Mesenchymal stem cell (in vitro differentiated cells and primary cell): ENCODE results near the gene VIPR2.
"Not testable (repeated sequence)": the region's sequence is repeated elsewhere in the genome, so short reads cannot be mapped to it uniquely, and the experiment has no call there.

Source experiments
- DNase-seq: peaks from one replicate; pipeline ENCODE4 v3.0.0-alpha.2; 2013
- H2AFZ ChIP-seq: one replicate; pipeline ENCODE4 v1.6.1; 2013; ENCODE audit warnings: low read depth, mild to moderate bottlenecking, control low read depth, inconsistent platforms, low read length, moderate library complexity
- H2AK5ac ChIP-seq: 2 replicates; pipeline ENCODE4 v1.6.1; 2013; ENCODE audit warnings: low read length, moderate library complexity, mild to moderate bottlenecking, inconsistent platforms; ENCODE audit not compliant: severe bottlenecking
- H2BK120ac ChIP-seq: one replicate; pipeline ENCODE4 v1.6.1; 2013; ENCODE audit warnings: low read depth, mild to moderate bottlenecking, inconsistent platforms, low read length, moderate library complexity
- H2BK12ac ChIP-seq, 2 experiments: one replicate each; pipeline ENCODE4 v1.6.1; 2013; ENCODE audit warnings: inconsistent platforms in 2 of 2, low read length in 2 of 2, mild to moderate bottlenecking in 2 of 2, moderate library complexity in 2 of 2, control low read depth in 1 of 2
- H2BK15ac ChIP-seq: one replicate; pipeline ENCODE4 v1.6.1; 2013; ENCODE audit warnings: mild to moderate bottlenecking, low read depth, inconsistent platforms; ENCODE audit not compliant: poor library complexity, severe bottlenecking
- H2BK5ac ChIP-seq: 2 replicates; pipeline ENCODE4 v1.6.1; 2013; ENCODE audit warnings: low read depth, mild to moderate bottlenecking, low read length, control low read depth, inconsistent platforms; ENCODE audit not compliant: poor library complexity, severe bottlenecking
- H3K14ac ChIP-seq, 2 experiments: one replicate each; pipeline ENCODE4 v1.6.1; 2013; ENCODE audit warnings: inconsistent platforms in 2 of 2, low read length in 2 of 2, control low read depth in 1 of 2, mild to moderate bottlenecking in 1 of 2, moderate library complexity in 1 of 2
- H3K18ac ChIP-seq, 2 experiments: one replicate each; pipeline ENCODE4 v1.6.1; 2013; ENCODE audit warnings: inconsistent platforms in 2 of 2, low read length in 2 of 2, control low read depth in 1 of 2, low read depth in 1 of 2, mild to moderate bottlenecking in 1 of 2
- H3K23ac ChIP-seq, 2 experiments: one replicate each; pipeline ENCODE4 v1.6.1; 2013; ENCODE audit warnings: inconsistent platforms in 2 of 2, low read length in 2 of 2, mild to moderate bottlenecking in 2 of 2, moderate library complexity in 2 of 2, control low read depth in 1 of 2
- H3K27ac ChIP-seq: 2 replicates; pipeline ENCODE4 v1.5.1; 2013; ENCODE audit warnings: mild to moderate bottlenecking, moderate library complexity, low read length, control low read depth, inconsistent platforms; ENCODE audit not compliant: poor library complexity, severe bottlenecking
- H3K27me3 ChIP-seq, 2 experiments: 2 replicates each; pipeline versions ENCODE4 v1.6.1 to v1.7.0; 2013; ENCODE audit warnings: low read length in 2 of 2, mild to moderate bottlenecking in 2 of 2, moderate library complexity in 2 of 2, control low read depth in 1 of 2, inconsistent platforms in 1 of 2; ENCODE audit not compliant: control insufficient read depth in 1 of 2, insufficient read depth in 1 of 2
- H3K36me3 ChIP-seq, 2 experiments: 2 replicates each; pipeline versions ENCODE4 v1.6.1 to v1.7.0; 2013; ENCODE audit warnings: low read length in 2 of 2, control low read depth in 1 of 2, inconsistent platforms in 1 of 2, low read depth in 1 of 2, mild to moderate bottlenecking in 1 of 2; ENCODE audit not compliant: insufficient read depth in 2 of 2, control insufficient read depth in 1 of 2
- H3K4ac ChIP-seq, 2 experiments: one replicate each; pipeline ENCODE4 v1.6.1; 2013; ENCODE audit warnings: inconsistent platforms in 2 of 2, low read length in 2 of 2, mild to moderate bottlenecking in 2 of 2, moderate library complexity in 2 of 2, control low read depth in 1 of 2, low read depth in 1 of 2
- H3K4me1 ChIP-seq: 2 replicates; pipeline ENCODE4 v1.6.1; 2013; ENCODE audit warnings: low read depth, low read length, control low read depth; ENCODE audit not compliant: control insufficient read depth, insufficient read depth
- H3K4me2 ChIP-seq: 2 replicates; pipeline ENCODE4 v1.6.1; 2013; ENCODE audit warnings: low read length, mild to moderate bottlenecking, inconsistent platforms; ENCODE audit not compliant: poor library complexity, severe bottlenecking
- H3K4me3 ChIP-seq, 2 experiments: 2 replicates each; pipeline versions ENCODE4 v1.5.1 to v1.7.0; 2013; ENCODE audit warnings: low read length in 2 of 2, mild to moderate bottlenecking in 2 of 2, control low read depth in 1 of 2, low read depth in 1 of 2; ENCODE audit not compliant: insufficient read depth in 1 of 2
- H3K79me1 ChIP-seq: replicated peaks from 2 replicates; pipeline ENCODE4 v1.6.1; 2013; ENCODE audit warnings: mild to moderate bottlenecking, control low read depth, low read length, inconsistent platforms; ENCODE audit not compliant: poor library complexity, severe bottlenecking
- H3K9ac ChIP-seq: 2 replicates; pipeline ENCODE4 v1.7.0; 2013; ENCODE audit warnings: mild to moderate bottlenecking, low read length, moderate library complexity
- H3K9me3 ChIP-seq: 2 replicates; pipeline ENCODE4 v1.7.0; 2013; ENCODE audit warnings: mild to moderate bottlenecking, low read length; ENCODE audit not compliant: control insufficient read depth
- H4K8ac ChIP-seq: one replicate; pipeline ENCODE4 v1.6.1; 2013; ENCODE audit warnings: inconsistent platforms, mild to moderate bottlenecking, low read length, moderate library complexity
- H4K91ac ChIP-seq: one replicate; pipeline ENCODE4 v1.6.1; 2013; ENCODE audit warnings: mild to moderate bottlenecking, low read length, inconsistent platforms
- WGBS: methylation state at CpG from one replicate; pipeline ENCODE4 v1.1.7; 2013; ENCODE audit warnings: mixed read lengths; 5-methylcytosine and 5-hydroxymethylcytosine counted together

VIPR2 gene

DNA sequence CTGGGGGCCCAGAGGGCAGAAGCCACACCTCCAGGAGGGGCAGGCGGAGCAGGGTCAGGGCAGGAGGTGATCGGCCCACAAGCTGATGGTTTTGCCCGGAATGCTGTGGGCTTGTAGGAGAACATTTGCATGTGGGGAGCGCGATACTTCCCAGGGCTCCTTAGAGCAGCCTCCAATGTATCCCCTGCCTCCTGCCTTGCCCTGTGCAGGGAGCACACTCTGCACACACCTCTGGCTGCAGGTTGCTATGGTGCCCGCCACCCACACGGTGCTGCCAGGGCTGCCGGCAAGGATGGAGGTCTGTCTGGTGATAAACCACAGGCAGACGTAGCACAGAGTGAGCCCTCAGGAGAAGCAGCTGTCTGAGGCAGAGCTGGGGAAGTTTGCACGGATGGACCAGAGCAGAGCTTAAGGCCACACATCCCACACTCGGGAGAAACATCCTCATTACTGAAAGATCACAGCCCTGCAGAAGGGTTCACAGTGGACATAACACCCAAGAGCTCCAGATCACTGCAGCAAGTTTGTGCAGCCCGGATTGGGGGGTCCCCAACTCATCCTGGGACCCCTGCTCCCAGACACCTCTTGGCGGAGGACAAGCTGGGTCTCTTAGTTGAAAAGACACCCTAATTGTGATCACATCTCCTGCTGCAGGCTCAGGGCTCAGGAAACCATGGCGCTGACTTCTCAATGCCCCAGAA is 41.8 kb downstream of the VIPR2 start:
- Histone ChIP-seq H3K4me1 (peaks cover 3% of the 10 kb centered on the region), H3K9ac (no peak overlapping the region), H2BK15ac (no peak overlapping the region), H3K79me1 (no peaks in the 10 kb centered on the region), H4K91ac (no peak overlapping the region), H3K27me3 (peaks cover 4 to 10% of the 10 kb centered on the region in 2 experiments), H2AFZ (no peak overlapping the region), H3K18ac (no peak overlapping the region), H3K4me3 (no peak overlapping the region), H2BK5ac (no peak overlapping the region), H3K4me2 (no peak overlapping the region), H2AK5ac (no peak overlapping the region), H2BK120ac (no peak overlapping the region), H3K9me3 (no peaks in the 10 kb centered on the region), H4K8ac (no peak overlapping the region), H3K4ac (no peak overlapping the region), H3K36me3 (no peaks in the 10 kb centered on the region), H3K27ac (no peak overlapping the region), H3K14ac (no peak overlapping the region), H2BK12ac (no peak overlapping the region), H3K23ac (no peak overlapping the region)
- 90% methylated on average over 14 of the region's 14 CpGs for WGBS
- no peak for DNase-seq

DNA sequence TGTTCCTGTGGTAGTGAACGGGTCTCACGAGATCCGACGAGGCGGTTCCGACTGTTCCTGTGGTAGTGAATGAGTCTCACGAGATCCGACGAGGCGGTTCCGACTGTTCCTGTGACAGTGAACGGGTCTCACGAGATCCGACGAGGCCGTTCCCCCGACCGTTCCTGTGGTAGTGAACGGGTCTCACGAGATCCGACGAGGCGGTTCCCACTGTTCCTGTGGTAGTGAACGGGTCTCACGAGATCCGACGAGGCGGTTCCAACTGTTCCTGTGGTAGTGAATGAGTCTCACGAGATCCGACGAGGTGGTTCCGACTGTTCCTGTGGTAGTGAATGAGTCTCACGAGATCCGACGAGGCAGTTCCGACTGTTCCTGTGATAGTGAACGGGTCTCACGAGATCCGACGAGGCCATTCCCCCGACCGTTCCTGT is 43.0 kb downstream of the VIPR2 start:
- not testable (repeated sequence) for H2AK5ac ChIP-seq, H3K27ac ChIP-seq, H3K27me3 ChIP-seq, H3K14ac ChIP-seq, H3K36me3 ChIP-seq, H3K9me3 ChIP-seq, H2BK5ac ChIP-seq, H3K4ac ChIP-seq, H3K9ac ChIP-seq, H2BK120ac ChIP-seq, H2BK15ac ChIP-seq, H3K79me1 ChIP-seq, H4K91ac ChIP-seq, H3K4me1 ChIP-seq, H3K18ac ChIP-seq, H2AFZ ChIP-seq, H3K4me2 ChIP-seq, H3K4me3 ChIP-seq, DNase-seq, H4K8ac ChIP-seq, H2BK12ac ChIP-seq, H3K23ac ChIP-seq
- WGBS = 97% methylated on average over 42 of the region's 42 CpGs

DNA sequence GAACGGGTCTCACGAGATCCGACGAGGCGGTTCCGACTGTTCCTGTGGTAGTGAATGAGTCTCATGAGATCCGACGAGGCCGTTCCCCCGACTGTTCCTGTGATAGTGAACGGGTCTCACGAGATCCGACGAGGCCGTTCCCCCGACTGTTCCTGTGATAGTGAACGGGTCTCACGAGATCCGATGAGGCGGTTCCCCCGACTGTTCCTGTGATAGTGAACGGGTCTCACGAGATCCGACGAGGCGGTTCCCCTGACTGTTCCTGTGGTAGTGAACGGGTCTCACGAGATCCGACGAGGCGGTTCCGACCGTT is 43.6 kb downstream of the VIPR2 start:
- not testable (repeated sequence) for H3K18ac ChIP-seq, H4K8ac ChIP-seq, H3K27ac ChIP-seq, H3K9me3 ChIP-seq, H2AFZ ChIP-seq, H2AK5ac ChIP-seq, DNase-seq, H3K9ac ChIP-seq, H3K23ac ChIP-seq, H3K14ac ChIP-seq, H2BK12ac ChIP-seq, H4K91ac ChIP-seq, H3K4ac ChIP-seq, H3K79me1 ChIP-seq, H2BK5ac ChIP-seq, H3K4me1 ChIP-seq, H3K27me3 ChIP-seq, H3K4me2 ChIP-seq, H3K4me3 ChIP-seq, H3K36me3 ChIP-seq, H2BK15ac ChIP-seq, H2BK120ac ChIP-seq
- WGBS = 95% methylated on average over 33 of the region's 33 CpGs

DNA sequence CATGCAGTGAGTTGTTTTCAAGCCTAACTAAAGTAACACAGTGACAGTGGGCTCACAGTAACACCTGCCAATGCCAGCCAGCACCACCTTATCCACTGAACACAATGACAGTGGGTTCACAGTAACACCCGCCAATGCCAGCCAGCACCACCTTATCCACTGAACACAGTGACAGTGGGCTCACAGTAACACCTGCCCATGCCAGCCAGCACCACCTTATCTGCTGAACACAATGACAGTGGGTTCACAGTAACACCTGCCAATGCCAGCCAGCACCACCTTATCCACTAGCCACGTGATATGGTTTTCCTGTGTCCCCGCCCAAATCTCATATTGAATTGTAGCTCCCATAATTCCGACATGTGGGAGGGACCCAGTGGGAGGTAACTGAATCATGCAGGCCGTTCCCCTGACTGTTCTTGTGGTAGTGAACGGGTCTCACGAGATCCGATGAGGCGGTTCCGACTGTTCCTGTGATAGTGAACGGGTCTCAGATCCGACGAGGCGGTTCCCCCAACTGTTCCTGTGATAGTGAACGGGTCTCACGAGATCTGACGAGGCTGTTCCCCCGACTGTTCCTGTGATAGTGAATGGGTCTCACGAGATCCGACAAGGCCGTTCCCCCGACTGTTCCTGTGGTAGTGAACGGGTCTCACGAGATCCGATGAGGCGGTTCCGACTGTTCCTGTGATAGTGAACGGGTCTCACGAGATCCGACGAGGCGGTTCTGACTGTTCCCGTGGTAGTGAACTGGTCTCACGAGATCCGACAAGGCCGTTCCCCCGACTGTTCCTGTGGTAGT is 44.2 kb downstream of the VIPR2 start:
- H3K23ac ChIP-seq, H3K36me3 ChIP-seq, H3K79me1 ChIP-seq, H3K9ac ChIP-seq, H3K4ac ChIP-seq, H2BK12ac ChIP-seq, H3K14ac ChIP-seq, H2BK120ac ChIP-seq, H2AK5ac ChIP-seq, H3K4me3 ChIP-seq, H3K27me3 ChIP-seq, H3K27ac ChIP-seq, H3K9me3 ChIP-seq, H2AFZ ChIP-seq, H3K4me1 ChIP-seq, H3K4me2 ChIP-seq, DNase-seq, H4K91ac ChIP-seq, H3K18ac ChIP-seq, H2BK5ac ChIP-seq, H2BK15ac ChIP-seq, H4K8ac ChIP-seq: not testable (repeated sequence)
- WGBS = 94% methylated on average over 37 of the region's 37 CpGs
